ENCODE measurements around the gene PACRG.

The PACRG gene

GRCh38 chr6:162887981-162888689, 160.4 kb downstream of the PACRG start:
- TF ChIP-seq TAF1 (IDR thresholded peaks at IDR 0.05; ENCODE audit: borderline replicate concordance, insufficient read depth, low read length) = no peak
- TF ChIP-seq FOXP2 (optimal IDR thresholded peaks at IDR 0.05; ENCODE audit: borderline replicate concordance, extremely low read depth, extremely low read length, insufficient read depth) = no peak
- no peak for TF ChIP-seq REST (IDR thresholded peaks at IDR 0.05; ENCODE audit: insufficient read depth in 1 of 2, low read depth in 2 of 2, low read length in 2 of 2)
- no peak for TF ChIP-seq SIN3A (IDR thresholded peaks at IDR 0.05; ENCODE audit: borderline replicate concordance, insufficient read depth, low read length)
- no peak for TF ChIP-seq POLR2AphosphoS5 (IDR thresholded peaks at IDR 0.05; ENCODE audit: low read depth, low read length)

GRCh38 chr6:162889303-162889702, 161.5 kb downstream of the PACRG start:
- TF ChIP-seq POLR2AphosphoS5 (IDR thresholded peaks at IDR 0.05; ENCODE audit: low read depth, low read length) (no peak), FOXP2 (optimal IDR thresholded peaks at IDR 0.05; ENCODE audit: borderline replicate concordance, extremely low read depth, extremely low read length, insufficient read depth) (no peak), SIN3A (IDR thresholded peaks at IDR 0.05; ENCODE audit: borderline replicate concordance, insufficient read depth, low read length) (no peak), TAF1 (IDR thresholded peaks at IDR 0.05; ENCODE audit: borderline replicate concordance, insufficient read depth, low read length) (no peak), REST (IDR thresholded peaks at IDR 0.05; ENCODE audit: insufficient read depth in 1 of 2, low read depth in 2 of 2, low read length in 2 of 2) (no peak)

- no peak for TF ChIP-seq POLR2AphosphoS5 (IDR thresholded peaks at IDR 0.05; ENCODE audit: low read depth, low read length)
Observed at GRCh38 chr6:162898011-162898410, 170.2 kb downstream of the PACRG start.

- TF ChIP-seq POLR2AphosphoS5 (IDR thresholded peaks at IDR 0.05; ENCODE audit: low read depth, low read length) = no peak
- no peak for TF ChIP-seq FOXP2 (optimal IDR thresholded peaks at IDR 0.05; ENCODE audit: borderline replicate concordance, extremely low read depth, extremely low read length, insufficient read depth)
- no peak for TF ChIP-seq REST (IDR thresholded peaks at IDR 0.05; ENCODE audit: insufficient read depth in 1 of 2, low read depth in 2 of 2, low read length in 2 of 2)
- no peak for TF ChIP-seq SIN3A (IDR thresholded peaks at IDR 0.05; ENCODE audit: borderline replicate concordance, insufficient read depth, low read length)
- no peak for TF ChIP-seq TAF1 (IDR thresholded peaks at IDR 0.05; ENCODE audit: borderline replicate concordance, insufficient read depth, low read length)
Observed at GRCh38 chr6:162899148-162899547, 171.4 kb downstream of the PACRG start.

GRCh38 chr6:162900503-162900902, 172.7 kb downstream of the PACRG start:
- no peak for TF ChIP-seq POLR2AphosphoS5 (IDR thresholded peaks at IDR 0.05; ENCODE audit: low read depth, low read length)

- TF ChIP-seq SIN3A (IDR thresholded peaks at IDR 0.05; ENCODE audit: borderline replicate concordance, insufficient read depth, low read length) (no peak), FOXP2 (optimal IDR thresholded peaks at IDR 0.05; ENCODE audit: borderline replicate concordance, extremely low read depth, extremely low read length, insufficient read depth) (no peak), TAF1 (IDR thresholded peaks at IDR 0.05; ENCODE audit: borderline replicate concordance, insufficient read depth, low read length) (no peak), POLR2AphosphoS5 (IDR thresholded peaks at IDR 0.05; ENCODE audit: low read depth, low read length) (no peak), REST (IDR thresholded peaks at IDR 0.05; ENCODE audit: insufficient read depth in 1 of 2, low read depth in 2 of 2, low read length in 2 of 2) (no peak)
Observed at GRCh38 chr6:162904069-162904663, 176.4 kb downstream of the PACRG start.
